SK-N-SH (cell line): Measurements from ENCODE around the gene LPP. TPM values are rescaled to one million over a fixed set of nuclear protein-coding genes. Genes with fewer than 3 reads are reported as not detected.

ENCODE experiments used
- CTCF ChIA-PET: fragments of 300-600, 350-600 bp; formaldehyde crosslinking; extraction: SDS; loops from one replicate; lab custom pipeline; 2021; lab: Yijun Ruan, JAX
- POLR2A ChIA-PET: fragments of 350-600 bp; sonication (Branson Sonifier 250); formaldehyde crosslinking; extraction: SDS; loops from one replicate; lab custom pipeline; 2020; ENCODE audit warnings: antibody characterized with exemption, inconsistent platforms; lab: Yijun Ruan, JAX
- DNase-seq: peaks from one replicate; pipeline ENCODE4 v3.0.0; 2012
- H2AFZ ChIP-seq: fragments of 200-600 bp; sonication (generic); 2 replicates; pipeline ENCODE4 v1.8.1; 2016; ENCODE audit warnings: antibody characterized with exemption, mild to moderate bottlenecking, low read depth
- H3F3A ChIP-seq: fragments of 200-600 bp; sonication (generic); replicated peaks from 2 replicates; pipeline ENCODE3; 2016; ENCODE audit warnings: antibody characterized with exemption, mild to moderate bottlenecking; ENCODE audit not compliant: insufficient read depth
- H3K27ac ChIP-seq, 2 experiments: fragments of 200-500 bp in 1 of 2; fragments of 200-600 bp in 1 of 2; sonication (Bioruptor generic) in 1 of 2; sonication (generic), shearing (Covaris generic) in 1 of 2; 2 replicates each; pipeline versions ENCODE4 v1.5.1 to v1.6.1; 2014 to 2016; ENCODE audit warnings: low read depth in 2 of 2, inconsistent platforms in 1 of 2, low read length in 1 of 2, mild to moderate bottlenecking in 1 of 2, mixed read lengths in 1 of 2
- H3K27me3 ChIP-seq: fragments of 200-600 bp; sonication (generic), shearing (Covaris generic); 2 replicates; pipeline ENCODE4 v1.6.1; 2016; ENCODE audit warnings: mixed run types; ENCODE audit not compliant: insufficient read depth
- H3K36me3 ChIP-seq, 2 experiments: fragments of 200-500 bp in 1 of 2; fragments of 200-600 bp in 1 of 2; sonication (Bioruptor generic) in 1 of 2; sonication (generic) in 1 of 2; replicated peaks in 1 of 2; 2 replicates each; pipeline versions ENCODE3 to v1.5.1; 2014 to 2016; ENCODE audit warnings: low read length in 1 of 2, mild to moderate bottlenecking in 1 of 2; ENCODE audit not compliant: insufficient read depth in 2 of 2, control insufficient read depth in 1 of 2
- H3K4me1 ChIP-seq, 2 experiments: fragments of 200-500 bp in 1 of 2; fragments of 200-600 bp in 1 of 2; sonication (Bioruptor generic) in 1 of 2; sonication (generic), shearing (Covaris generic) in 1 of 2; 2 replicates each; pipeline versions ENCODE4 v1.5.1 to v1.6.1; 2014 to 2016; ENCODE audit warnings: low read depth in 1 of 2, low read length in 1 of 2, mixed run types in 1 of 2; ENCODE audit not compliant: insufficient read depth in 2 of 2, control insufficient read depth in 1 of 2
- H3K4me2 ChIP-seq: fragments of 200-600 bp; sonication (generic), shearing (Covaris generic); 2 replicates; pipeline ENCODE4 v1.6.1; 2017; ENCODE audit warnings: mixed run types
- H3K4me3 ChIP-seq, 2 experiments: fragments of 200-500 bp in 1 of 2; fragments of 200-600 bp in 1 of 2; sonication (Bioruptor generic) in 1 of 2; sonication (generic), shearing (Covaris generic) in 1 of 2; 2 replicates each; pipeline versions ENCODE4 v1.5.1 to v1.8.1; 2014 to 2016; ENCODE audit warnings: low read depth in 2 of 2, inconsistent platforms in 1 of 2, low read length in 1 of 2, mild to moderate bottlenecking in 1 of 2, mixed read lengths in 1 of 2, moderate library complexity in 1 of 2
- H3K79me2 ChIP-seq: fragments of 200-600 bp; sonication (generic); 2 replicates; pipeline ENCODE4 v1.8.1; 2017; ENCODE audit warnings: mild to moderate bottlenecking; ENCODE audit not compliant: insufficient read depth
- H3K9ac ChIP-seq: fragments of 200-600 bp; sonication (generic); 2 replicates; pipeline ENCODE4 v1.6.1; 2017; ENCODE audit warnings: mixed run types
- H3K9me2 ChIP-seq: fragments of 200-600 bp; sonication (generic); 2 replicates; pipeline ENCODE4 v1.6.1; 2017; ENCODE audit warnings: mixed run types
- H3K9me3 ChIP-seq: fragments of 200-600 bp; sonication (generic); 2 replicates; pipeline ENCODE4 v1.6.1; 2017; ENCODE audit warnings: mixed run types, mild to moderate bottlenecking, moderate library complexity
- H4K20me1 ChIP-seq: fragments of 200-600 bp; sonication (generic); 2 replicates; pipeline ENCODE4 v1.6.1; 2017; ENCODE audit warnings: mild to moderate bottlenecking, mixed run types; ENCODE audit not compliant: insufficient read depth
- ELF1 ChIP-seq: IDR thresholded peaks from 2 replicates; pipeline ENCODE4 v1.4.0; 2012
- EP300 ChIP-seq, 2 experiments: IDR thresholded peaks; 2 replicates each; pipeline versions ENCODE4 v1.4.0 to v1.6.1; 2012; ENCODE audit warnings: borderline replicate concordance in 1 of 2, low read depth in 1 of 2, low read length in 1 of 2
- EZH2phosphoT487 ChIP-seq: fragments of 200-600 bp; sonication (generic); IDR thresholded peaks from 2 replicates; pipeline ENCODE4 v1.6.1; 2017; ENCODE audit warnings: low read depth, mixed run types, mild to moderate bottlenecking, antibody characterized with exemption, moderate library complexity, borderline replicate concordance
- FOSL2 ChIP-seq: IDR thresholded peaks from 2 replicates; pipeline ENCODE4 v1.4.0; 2012; ENCODE audit warnings: low read depth, mild to moderate bottlenecking, moderate library complexity, borderline replicate concordance
- GABPA ChIP-seq: IDR thresholded peaks from 2 replicates; pipeline ENCODE4 v1.4.0; 2012; ENCODE audit warnings: low read depth, mild to moderate bottlenecking
- GATA2 ChIP-seq: sonication (generic); formaldehyde crosslinking; IDR thresholded peaks from 2 replicates; pipeline ENCODE4 v1.5.0; 2020; ENCODE audit warnings: mild to moderate bottlenecking, missing genetic modification reagents
- JUND ChIP-seq: IDR thresholded peaks from 2 replicates; pipeline ENCODE4 v1.4.0; 2012
- NFIC ChIP-seq: IDR thresholded peaks from 2 replicates; pipeline ENCODE4 v1.4.0; 2012; ENCODE audit warnings: borderline replicate concordance
- POLR2AphosphoS5 ChIP-seq: IDR thresholded peaks from 2 replicates; pipeline ENCODE4 v1.6.1; 2012; ENCODE audit warnings: low read depth, low read length
- RFX5 ChIP-seq: IDR thresholded peaks from 2 replicates; pipeline ENCODE4 v1.6.1; 2012; ENCODE audit warnings: mild to moderate bottlenecking, improper control_type of control experiment, low read length
- RXRA ChIP-seq: IDR thresholded peaks from 2 replicates; pipeline ENCODE4 v1.4.0; 2012; ENCODE audit warnings: low read depth, mild to moderate bottlenecking, borderline replicate concordance
- SMC3 ChIP-seq: IDR thresholded peaks from 2 replicates; pipeline ENCODE4 v1.6.1; 2012; ENCODE audit warnings: low read depth, low read length, improper control_type of control experiment
- TEAD4 ChIP-seq: IDR thresholded peaks from 2 replicates; pipeline ENCODE4 v1.4.0; 2012; ENCODE audit warnings: mild to moderate bottlenecking, borderline replicate concordance; ENCODE audit not compliant: insufficient read depth
- YY1 ChIP-seq: IDR thresholded peaks from 2 replicates; pipeline ENCODE4 v1.4.0; 2012; ENCODE audit warnings: low read depth, mild to moderate bottlenecking
- WGBS: methylation state at CpG from one replicate; pipeline ENCODE4 v1.1.6; 2017; ENCODE audit warnings: low lambda C conversion rate; 5-methylcytosine and 5-hydroxymethylcytosine counted together
- polyA plus RNA-seq, 3 experiments: library from polyadenylated mRNA; depleted of rRNA; stranded (reverse); fragments of >200 nt; gene quantifications; 2 replicates each; pipeline ENCODE4 v1.2.3, GENCODE V29; 2012
- TF ChIP-seq, protein P1 (sequence below): IDR thresholded peaks from 2 replicates; pipeline ENCODE4 v1.4.0; 2012; ENCODE audit warnings: low read depth, borderline replicate concordance

The LPP gene
- polyA plus RNA-seq, 1 of the 3 experiments (the other 2 are of a cell fraction), result 6.6 TPM

DNA sequence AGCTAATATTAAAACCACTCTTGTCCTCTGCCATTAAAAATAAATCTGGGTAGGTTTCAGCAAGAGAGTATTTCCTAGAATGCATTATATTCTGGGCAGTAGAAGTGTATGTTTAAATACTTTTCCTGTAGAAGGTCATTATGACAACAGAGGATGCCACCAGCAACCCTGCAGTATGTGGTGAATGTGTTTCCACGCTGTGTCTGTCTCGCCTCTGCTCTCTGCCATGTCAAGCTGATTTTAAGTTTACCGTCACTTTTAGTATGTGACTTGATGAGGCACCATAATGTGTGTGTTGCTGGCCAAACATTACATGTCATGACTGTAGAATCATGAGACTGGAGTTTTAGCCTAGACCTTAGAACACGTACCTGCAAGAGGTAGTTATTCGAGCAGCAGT, 211.2 kb downstream of the LPP start:
- Histone ChIP-seq H3K27me3 (no peaks in the 10 kb centered on the region), H3K9ac (no peak overlapping the region), H3K4me3 (no peak overlapping the region), H2AFZ (no peak overlapping the region), H3K9me2 (no peaks in the 10 kb centered on the region), H3K36me3 (no peaks in the 10 kb centered on the region), H3K79me2 (peaks cover 68% of the 10 kb centered on the region), H3F3A (peaks cover 23% of the 10 kb centered on the region), H3K27ac (no peak overlapping the region), H4K20me1 (peaks cover 6% of the 10 kb centered on the region; the same call in 1 of the 2 replicates), H3K4me1 (peaks cover 0 to 2% of the 10 kb centered on the region in 2 experiments; a peak in 2 of 4 replicates), H3K4me2 (no peak overlapping the region), H3K9me3 (no peaks in the 10 kb centered on the region)
- CTCF ChIA-PET, result no interaction called here
- no peak for DNase-seq
- no peak for TF ChIP-seq EZH2phosphoT487
- no peak for TF ChIP-seq EP300 (IDR thresholded peaks at IDR 0.05; ENCODE audit: borderline replicate concordance in 1 of 2, low read depth in 1 of 2, low read length in 1 of 2)
- no peak for TF ChIP-seq TEAD4
- TF ChIP-seq YY1, result no peak
- no peak for TF ChIP-seq JUND
- TF ChIP-seq NFIC, result no peak
- POLR2A ChIA-PET, result no interaction called here
- WGBS, result 81% methylated on average over 5 of the region's 5 CpGs

DNA sequence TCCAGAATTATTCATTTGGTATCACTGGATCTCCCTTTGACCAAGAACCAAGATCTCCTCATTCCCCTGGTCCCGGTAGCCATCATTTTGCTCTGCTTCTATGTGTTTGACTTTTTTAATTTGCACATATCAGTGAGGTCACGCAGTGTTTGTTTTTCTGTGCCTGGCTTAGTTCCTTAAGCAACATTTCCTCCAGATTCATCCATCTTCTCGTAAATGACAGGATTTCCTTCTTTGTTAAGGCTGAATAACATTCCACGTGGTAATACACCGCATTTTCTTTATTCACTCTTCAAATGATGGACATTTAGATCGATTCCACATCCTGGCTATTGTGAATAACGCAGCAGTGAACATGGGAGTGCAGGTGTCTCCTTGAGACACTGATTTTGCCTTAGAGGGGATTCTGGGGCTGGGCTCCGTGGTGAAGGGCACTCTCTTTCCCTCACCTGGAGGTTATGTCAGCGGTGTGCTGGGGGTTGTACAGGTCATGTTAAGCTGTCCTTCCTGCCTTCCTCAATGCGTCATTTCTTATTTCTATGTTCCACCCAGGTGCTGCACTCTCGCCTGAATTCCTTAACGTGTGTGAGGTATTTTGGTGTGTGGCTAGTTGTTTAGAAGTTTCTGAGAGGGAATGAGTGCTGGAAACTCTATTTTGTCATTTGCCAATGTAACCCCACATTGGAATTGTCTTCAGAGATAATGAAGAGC, 212.2 kb downstream of the LPP start:
- Histone ChIP-seq H3K9me2 (no peaks in the 10 kb centered on the region), H3K79me2 (peaks cover 78% of the 10 kb centered on the region), H3K4me1 (peaks cover 0 to 2% of the 10 kb centered on the region in 2 experiments; a peak in 2 of 4 replicates), H3F3A (peaks cover 23% of the 10 kb centered on the region), H3K9me3 (no peaks in the 10 kb centered on the region), H3K9ac (no peak overlapping the region), H3K4me2 (no peak overlapping the region), H4K20me1 (peaks cover 10% of the 10 kb centered on the region; the same call in 1 of the 2 replicates), H3K4me3 (no peak overlapping the region)
- 73% methylated on average over 12 of the region's 12 CpGs for WGBS
- CTCF ChIA-PET, result interaction anchor here (0.6 kb wide), 1 partner anchor 306 kb away, joined by 3 read pairs; no protein-coding TSS in a partner anchor
- DNase-seq, result no peak
- TF ChIP-seq RXRA (no peak), TEAD4 (no peak), ELF1 (no peak), GATA2 (CRISPR knock-in tag) (no peak), POLR2AphosphoS5 (no peak), FOSL2 (no peak), SMC3 (no peak), RFX5 (no peak), EP300 (IDR thresholded peaks at IDR 0.05; ENCODE audit: borderline replicate concordance in 1 of 2, low read depth in 1 of 2, low read length in 1 of 2) (no peak), GABPA (no peak)
- TF ChIP-seq, protein P1, sequence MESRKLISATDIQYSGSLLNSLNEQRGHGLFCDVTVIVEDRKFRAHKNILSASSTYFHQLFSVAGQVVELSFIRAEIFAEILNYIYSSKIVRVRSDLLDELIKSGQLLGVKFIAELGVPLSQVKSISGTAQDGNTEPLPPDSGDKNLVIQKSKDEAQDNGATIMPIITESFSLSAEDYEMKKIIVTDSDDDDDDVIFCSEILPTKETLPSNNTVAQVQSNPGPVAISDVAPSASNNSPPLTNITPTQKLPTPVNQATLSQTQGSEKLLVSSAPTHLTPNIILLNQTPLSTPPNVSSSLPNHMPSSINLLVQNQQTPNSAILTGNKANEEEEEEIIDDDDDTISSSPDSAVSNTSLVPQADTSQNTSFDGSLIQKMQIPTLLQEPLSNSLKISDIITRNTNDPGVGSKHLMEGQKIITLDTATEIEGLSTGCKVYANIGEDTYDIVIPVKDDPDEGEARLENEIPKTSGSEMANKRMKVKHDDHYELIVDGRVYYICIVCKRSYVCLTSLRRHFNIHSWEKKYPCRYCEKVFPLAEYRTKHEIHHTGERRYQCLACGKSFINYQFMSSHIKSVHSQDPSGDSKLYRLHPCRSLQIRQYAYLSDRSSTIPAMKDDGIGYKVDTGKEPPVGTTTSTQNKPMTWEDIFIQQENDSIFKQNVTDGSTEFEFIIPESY, result no peak
- TF ChIP-seq, all 33 proteins: peak for 0
- no peaks in the 10 kb centered on the region for H3K36me3 ChIP-seq
- no peaks in the 10 kb centered on the region for H3K27me3 ChIP-seq
- H3K27ac ChIP-seq, result no peak overlapping the region
- no peak overlapping the region for H2AFZ ChIP-seq
- POLR2A ChIA-PET, result no interaction called here
